GM12878 (cell line): ENCODE measurements around the gene PCGF1. TPM values are rescaled to one million over a fixed set of nuclear protein-coding genes. Genes with fewer than 3 reads are reported as not detected.

Experiments
- ATF7 ChIP-seq: fragments of 450-650 bp; IDR thresholded peaks from 2 replicates; pipeline ENCODE4 v1.6.1; 2016; ENCODE audit warnings: low read depth, mild to moderate bottlenecking
- BACH1 ChIP-seq: fragments of 450-650 bp; IDR thresholded peaks from 2 replicates; pipeline ENCODE4 v1.6.1; 2017; ENCODE audit warnings: mild to moderate bottlenecking, borderline replicate concordance
- BMI1 ChIP-seq: fragments of 450-650 bp; IDR thresholded peaks from 2 replicates; pipeline ENCODE4 v1.6.1; 2016; ENCODE audit warnings: mild to moderate bottlenecking, moderate library complexity, borderline replicate concordance
- CHD1 ChIP-seq: IDR thresholded peaks from 2 replicates; pipeline ENCODE4 v1.6.1; 2012; ENCODE audit warnings: low read depth, low read length, improper control_type of control experiment
- EP300 ChIP-seq, 2 experiments: fragments of 150-350 bp in 1 of 2; IDR thresholded peaks; 2 replicates each; pipeline ENCODE4 v1.6.1; 2011 to 2012; ENCODE audit warnings: low read depth in 2 of 2, low read length in 2 of 2, borderline replicate concordance in 1 of 2, improper control_type of control experiment in 1 of 2, inconsistent platforms in 1 of 2; ENCODE audit not compliant: control insufficient read depth in 1 of 2
- IKZF2 ChIP-seq, 2 experiments: fragments of 450-650 bp; IDR thresholded peaks; 2 replicates each; pipeline ENCODE4 v1.6.1; 2017; ENCODE audit warnings: mild to moderate bottlenecking in 2 of 2, moderate library complexity in 2 of 2
- LARP7 ChIP-seq: fragments of 450-650 bp; IDR thresholded peaks from 2 replicates; pipeline ENCODE4 v1.6.1; 2017; ENCODE audit warnings: mild to moderate bottlenecking
- MEF2A ChIP-seq: IDR thresholded peaks from 2 replicates; pipeline ENCODE4 v1.6.1; 2011; ENCODE audit warnings: low read depth, mild to moderate bottlenecking, low read length, moderate library complexity; ENCODE audit not compliant: insufficient read depth
- MTA2 ChIP-seq: fragments of 450-650 bp; IDR thresholded peaks from 2 replicates; pipeline ENCODE4 v1.6.1; 2016; ENCODE audit warnings: low read depth, mild to moderate bottlenecking, moderate library complexity
- MYC ChIP-seq: IDR thresholded peaks from 2 replicates; pipeline ENCODE4 v1.6.1; 2011; ENCODE audit warnings: mild to moderate bottlenecking, low read length, moderate library complexity, inconsistent platforms; ENCODE audit not compliant: insufficient read depth, insufficient replicate concordance, insufficient read length, severe bottlenecking
- NR2C2 ChIP-seq: IDR thresholded peaks from 2 replicates; pipeline ENCODE4 v1.6.1; 2011; ENCODE audit warnings: borderline replicate concordance, low read depth; ENCODE audit not compliant: control insufficient read depth, insufficient read length
- NR2F1 ChIP-seq: fragments of 450-650 bp; conservative IDR thresholded peaks from 2 replicates; pipeline ENCODE4 v1.6.1; 2017; ENCODE audit warnings: mild to moderate bottlenecking
- PAX8 ChIP-seq: fragments of 450-650 bp; IDR thresholded peaks from 2 replicates; pipeline ENCODE4 v1.6.1; 2017; ENCODE audit warnings: mild to moderate bottlenecking, moderate library complexity
- RAD51 ChIP-seq: fragments of 450-650 bp; IDR thresholded peaks from 2 replicates; pipeline ENCODE4 v1.6.1; 2016; ENCODE audit warnings: moderate library complexity, mild to moderate bottlenecking, inconsistent platforms
- SMAD5 ChIP-seq: IDR thresholded peaks from 2 replicates; pipeline ENCODE4 v1.6.1; 2016; ENCODE audit warnings: antibody characterized with exemption, low read depth
- TBL1XR1 ChIP-seq: IDR thresholded peaks from 2 replicates; pipeline ENCODE4 v1.6.1; 2012; ENCODE audit warnings: low read depth, low read length, improper control_type of control experiment
- WRNIP1 ChIP-seq: IDR thresholded peaks from 2 replicates; pipeline ENCODE4 v1.6.1; 2011; ENCODE audit warnings: low read depth, low read length, improper control_type of control experiment, borderline replicate concordance
- YY1 ChIP-seq: IDR thresholded peaks from 2 replicates; pipeline ENCODE4 v1.6.1; 2011; ENCODE audit warnings: low read depth, mild to moderate bottlenecking, low read length
- ZNF207 ChIP-seq: fragments of 450-650 bp; IDR thresholded peaks from 2 replicates; pipeline ENCODE4 v1.6.1; 2014; ENCODE audit warnings: antibody characterized with exemption, mild to moderate bottlenecking, borderline replicate concordance
- polyA plus RNA-seq, 11 experiments: library from polyadenylated mRNA; depleted of rRNA in 4 of 11; unstranded in 6 of 11; stranded (reverse) in 5 of 11; fragments of >200 nt; fragmentation: Nextera tagmentation in 4 of 11; fragmentation: Illumina TruSeq in 1 of 11; extraction: Ambion mirVana in 4 of 11; extraction: Trizol in 1 of 11; gene quantifications; 1 replicate in 1 of 11; 2 replicates in 10 of 11; pipeline versions ENCODE4 v1.2.1 to v1.2.3, GENCODE V29; 2011 to 2016; ENCODE audit warnings: inconsistent platforms in 2 of 11, missing spikeins in 2 of 11, low read depth in 1 of 11
- total RNA-seq, 4 experiments: library from RNA; depleted of rRNA in 3 of 4; stranded (reverse); fragments of >200 nt in 3 of 4; fragmentation: Illumina TruSeq in 1 of 4; extraction: Trizol in 1 of 4; gene quantifications; 2 replicates each; pipeline versions ENCODE4 v1.2.1 to v1.2.3, GENCODE V29; 2013 to 2021
- TF ChIP-seq, protein P1 (sequence below): IDR thresholded peaks from 2 replicates; pipeline ENCODE4 v1.6.1; 2012; ENCODE audit warnings: low read depth, low read length, improper control_type of control experiment
- TF ChIP-seq, protein P2 (sequence below): fragments of 450-650 bp; IDR thresholded peaks from 2 replicates; pipeline ENCODE4 v1.6.1; 2016; ENCODE audit warnings: mild to moderate bottlenecking
- TF ChIP-seq, protein P3 (sequence below): fragments of 450-650 bp; IDR thresholded peaks from 2 replicates; pipeline ENCODE4 v1.6.1; 2017; ENCODE audit warnings: low read depth, mild to moderate bottlenecking, moderate library complexity
- TF ChIP-seq, protein P4 (sequence below): fragments of 450-650 bp; IDR thresholded peaks from 2 replicates; pipeline ENCODE4 v1.6.1; 2014; ENCODE audit warnings: mild to moderate bottlenecking

PCGF1 gene
- total and polyA plus RNA-seq, 10 of the 15 experiments (the other 5 are each of a cell fraction or from before 2014, with no cell fraction given), result 23.1 to 50.8 (median 27.4) TPM

DNA sequence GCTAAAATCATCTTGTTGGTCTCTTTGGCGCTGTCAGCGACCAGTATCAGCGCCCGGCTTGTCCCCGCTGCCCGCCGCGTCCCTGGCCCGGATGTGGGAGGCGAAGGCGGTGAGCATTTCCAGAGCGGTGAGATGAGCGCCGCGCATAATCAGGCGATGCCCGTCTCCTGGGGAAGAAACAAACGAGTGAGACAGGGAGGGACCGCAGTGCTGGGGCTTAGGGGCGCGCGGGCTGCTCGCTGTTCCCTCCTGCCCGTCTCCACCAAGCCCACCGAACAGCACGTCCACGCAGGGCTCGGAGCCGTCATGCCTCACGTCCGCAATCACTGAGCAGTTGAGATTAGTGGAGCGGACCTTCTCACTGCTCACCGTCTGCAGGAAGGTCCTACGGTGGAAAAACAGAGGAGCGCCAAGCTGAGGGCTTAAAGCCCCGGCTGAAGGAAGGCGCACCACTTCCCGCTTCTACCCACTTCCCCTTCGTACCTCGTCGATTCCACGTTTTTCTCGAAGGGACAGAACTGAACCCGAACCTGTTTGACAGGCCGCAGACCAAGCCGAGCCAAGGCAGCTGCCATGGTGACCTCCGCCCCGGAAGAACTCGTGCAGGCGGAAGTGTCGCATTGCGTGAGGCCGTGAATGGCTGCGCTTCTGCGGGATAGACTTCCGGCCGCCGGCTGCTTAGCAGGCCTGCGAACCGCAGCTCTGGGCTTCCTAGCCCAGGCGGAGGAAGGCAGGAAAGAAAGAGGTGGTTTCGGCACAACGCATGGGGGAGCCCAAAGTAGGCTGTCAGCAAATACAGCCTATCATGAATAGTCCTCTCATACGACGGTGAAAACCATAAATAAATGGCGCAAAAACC, 35.2 kb downstream of the PCGF1 start, which contains the start of gene MRPL53 (continued):
- TF ChIP-seq, protein P1, sequence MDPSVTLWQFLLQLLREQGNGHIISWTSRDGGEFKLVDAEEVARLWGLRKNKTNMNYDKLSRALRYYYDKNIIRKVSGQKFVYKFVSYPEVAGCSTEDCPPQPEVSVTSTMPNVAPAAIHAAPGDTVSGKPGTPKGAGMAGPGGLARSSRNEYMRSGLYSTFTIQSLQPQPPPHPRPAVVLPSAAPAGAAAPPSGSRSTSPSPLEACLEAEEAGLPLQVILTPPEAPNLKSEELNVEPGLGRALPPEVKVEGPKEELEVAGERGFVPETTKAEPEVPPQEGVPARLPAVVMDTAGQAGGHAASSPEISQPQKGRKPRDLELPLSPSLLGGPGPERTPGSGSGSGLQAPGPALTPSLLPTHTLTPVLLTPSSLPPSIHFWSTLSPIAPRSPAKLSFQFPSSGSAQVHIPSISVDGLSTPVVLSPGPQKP, result peak; percentile 95
- TF ChIP-seq NR2F1 (peak; percentile 73), BMI1 (no peak), IKZF2 (IDR thresholded peaks at IDR 0.05) (peak; percentile 26 to 44; a peak in 1 of 4 replicates), MTA2 (peak; percentile 93), CHD1 (0 out of 2 replicates have a peak, but pooled peaks have one; percentile 74), WRNIP1 (0 out of 2 replicates have a peak, but pooled peaks have one; percentile 54), BACH1 (no peak; the same call in none of the 2 replicates), MYC (no peak), NR2C2 (peak; percentile 99), LARP7 (no peak), ZNF207 (peak; percentile 85; the same call in 1 of the 2 replicates), RAD51 (no peak), SMAD5 (peak; percentile 96), YY1 (peak; percentile 97), EP300 (IDR thresholded peaks at IDR 0.05; ENCODE audit: borderline replicate concordance in 1 of 2, control insufficient read depth in 1 of 2, low read depth in 2 of 2, low read length in 2 of 2) (no peak), TBL1XR1 (peak; percentile 21; the same call in 1 of the 2 replicates), PAX8 (no peak), MEF2A (peak; percentile 61; the same call in 1 of the 2 replicates), ATF7 (peak; percentile 34; the same call in 1 of the 2 replicates)
- TF ChIP-seq, protein P2, sequence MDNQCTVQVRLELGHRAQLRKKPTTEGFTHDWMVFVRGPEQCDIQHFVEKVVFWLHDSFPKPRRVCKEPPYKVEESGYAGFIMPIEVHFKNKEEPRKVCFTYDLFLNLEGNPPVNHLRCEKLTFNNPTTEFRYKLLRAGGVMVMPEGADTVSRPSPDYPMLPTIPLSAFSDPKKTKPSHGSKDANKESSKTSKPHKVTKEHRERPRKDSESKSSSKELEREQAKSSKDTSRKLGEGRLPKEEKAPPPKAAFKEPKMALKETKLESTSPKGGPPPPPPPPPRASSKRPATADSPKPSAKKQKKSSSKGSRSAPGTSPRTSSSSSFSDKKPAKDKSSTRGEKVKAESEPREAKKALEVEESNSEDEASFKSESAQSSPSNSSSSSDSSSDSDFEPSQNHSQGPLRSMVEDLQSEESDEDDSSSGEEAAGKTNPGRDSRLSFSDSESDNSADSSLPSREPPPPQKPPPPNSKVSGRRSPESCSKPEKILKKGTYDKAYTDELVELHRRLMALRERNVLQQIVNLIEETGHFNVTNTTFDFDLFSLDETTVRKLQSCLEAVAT, result peak; percentile 73
- TF ChIP-seq, protein P3, sequence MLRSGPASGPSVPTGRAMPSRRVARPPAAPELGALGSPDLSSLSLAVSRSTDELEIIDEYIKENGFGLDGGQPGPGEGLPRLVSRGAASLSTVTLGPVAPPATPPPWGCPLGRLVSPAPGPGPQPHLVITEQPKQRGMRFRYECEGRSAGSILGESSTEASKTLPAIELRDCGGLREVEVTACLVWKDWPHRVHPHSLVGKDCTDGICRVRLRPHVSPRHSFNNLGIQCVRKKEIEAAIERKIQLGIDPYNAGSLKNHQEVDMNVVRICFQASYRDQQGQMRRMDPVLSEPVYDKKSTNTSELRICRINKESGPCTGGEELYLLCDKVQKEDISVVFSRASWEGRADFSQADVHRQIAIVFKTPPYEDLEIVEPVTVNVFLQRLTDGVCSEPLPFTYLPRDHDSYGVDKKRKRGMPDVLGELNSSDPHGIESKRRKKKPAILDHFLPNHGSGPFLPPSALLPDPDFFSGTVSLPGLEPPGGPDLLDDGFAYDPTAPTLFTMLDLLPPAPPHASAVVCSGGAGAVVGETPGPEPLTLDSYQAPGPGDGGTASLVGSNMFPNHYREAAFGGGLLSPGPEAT, result peak; percentile 98
- TF ChIP-seq, protein P4, sequence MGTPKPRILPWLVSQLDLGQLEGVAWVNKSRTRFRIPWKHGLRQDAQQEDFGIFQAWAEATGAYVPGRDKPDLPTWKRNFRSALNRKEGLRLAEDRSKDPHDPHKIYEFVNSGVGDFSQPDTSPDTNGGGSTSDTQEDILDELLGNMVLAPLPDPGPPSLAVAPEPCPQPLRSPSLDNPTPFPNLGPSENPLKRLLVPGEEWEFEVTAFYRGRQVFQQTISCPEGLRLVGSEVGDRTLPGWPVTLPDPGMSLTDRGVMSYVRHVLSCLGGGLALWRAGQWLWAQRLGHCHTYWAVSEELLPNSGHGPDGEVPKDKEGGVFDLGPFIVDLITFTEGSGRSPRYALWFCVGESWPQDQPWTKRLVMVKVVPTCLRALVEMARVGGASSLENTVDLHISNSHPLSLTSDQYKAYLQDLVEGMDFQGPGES, result 0 out of 2 replicates have a peak, but pooled peaks have one; percentile 20
